Type B pancreatic cell (in vitro differentiated cells): ENCODE data around the gene SNX5. TPM values are rescaled to one million over a fixed set of nuclear protein-coding genes. Genes with fewer than 3 reads are reported as not detected.

ENCODE experiments used
- DNase-seq: peaks from one replicate; pipeline ENCODE4 v3.0.0; 2021; ENCODE audit warnings: mixed read lengths; ENCODE audit not compliant: unreplicated experiment; ENCODE audit errors: extremely low spot score
- H3K27ac Mint-ChIP-seq: 2 replicates; pipeline ENCODE4 v1.8.0; 2021; ENCODE audit warnings: mild to moderate bottlenecking, mixed read lengths
- H3K27me3 Mint-ChIP-seq: 2 replicates; pipeline ENCODE4 v1.8.0; 2021; ENCODE audit warnings: mixed read lengths
- H3K36me3 Mint-ChIP-seq: 2 replicates; pipeline ENCODE4 v1.8.0; 2021; ENCODE audit warnings: mixed read lengths
- H3K4me1 Mint-ChIP-seq: one replicate; pipeline ENCODE4 v1.8.0; 2021; ENCODE audit warnings: mixed read lengths; ENCODE audit not compliant: unreplicated experiment
- H3K4me3 Mint-ChIP-seq: 2 replicates; pipeline ENCODE4 v1.8.0; 2021; ENCODE audit warnings: mild to moderate bottlenecking, mixed read lengths
- H3K9me3 Mint-ChIP-seq: 2 replicates; pipeline ENCODE4 v1.8.0; 2021; ENCODE audit warnings: mixed read lengths
- CTCF ChIP-seq: fragments of 200-600 bp; sonication (generic); conservative IDR thresholded peaks from 2 replicates; pipeline ENCODE4 v1.5.0; 2021; ENCODE audit warnings: antibody characterized with exemption, mild to moderate bottlenecking
- total RNA-seq: library from RNA; stranded (reverse); gene quantifications from 2 replicates; pipeline ENCODE4 v1.2.1, GENCODE V29; 2021; ENCODE audit warnings: low replicate concordance

Gene SNX5
- total RNA-seq, 1 donor from 2014 or later = 115 TPM

- H3K27me3 Mint-ChIP-seq = peaks cover 5% of the 10 kb centered on the region
- TF ChIP-seq CTCF = no peak
- peaks cover 4% of the 10 kb centered on the region for H3K36me3 Mint-ChIP-seq
- no peaks in the 10 kb centered on the region for H3K9me3 Mint-ChIP-seq
- H3K27ac Mint-ChIP-seq = peak overlapping the region; percentile 56
- no peak for DNase-seq
- H3K4me1 Mint-ChIP-seq = peaks cover 22% of the 10 kb centered on the region
- H3K4me3 Mint-ChIP-seq = peak overlapping the region; percentile 45
Measured at GRCh38 chr20:17928211-17928611, 40.4 kb downstream of the SNX5 start.

GRCh38 chr20:17925940-17926300 lies 42.7 kb downstream of the SNX5 start:
- no peaks in the 10 kb centered on the region for H3K9me3 Mint-ChIP-seq
- H3K27me3 Mint-ChIP-seq = peaks cover 5% of the 10 kb centered on the region
- DNase-seq = no peak
- no peaks in the 10 kb centered on the region for H3K36me3 Mint-ChIP-seq
- no peak overlapping the region for H3K4me3 Mint-ChIP-seq
- no peak for TF ChIP-seq CTCF
- no peak overlapping the region for H3K27ac Mint-ChIP-seq
- peaks cover 22% of the 10 kb centered on the region for H3K4me1 Mint-ChIP-seq

GRCh38 chr20:17925141-17925939 lies 43.3 kb downstream of the SNX5 start:
- Mint-ChIP-seq H3K27ac (no peak overlapping the region), H3K4me3 (no peak overlapping the region), H3K27me3 (peaks cover 5% of the 10 kb centered on the region), H3K9me3 (no peaks in the 10 kb centered on the region), H3K36me3 (no peaks in the 10 kb centered on the region), H3K4me1 (peaks cover 22% of the 10 kb centered on the region)
- DNase-seq = no peak
- TF ChIP-seq CTCF = no peak

GRCh38 chr20:17921774-17922173 lies 46.8 kb downstream of the SNX5 start:
- Mint-ChIP-seq H3K9me3 (no peaks in the 10 kb centered on the region), H3K27ac (no peak overlapping the region), H3K27me3 (peaks cover 5% of the 10 kb centered on the region), H3K36me3 (no peaks in the 10 kb centered on the region), H3K4me3 (no peak overlapping the region), H3K4me1 (peaks cover 11% of the 10 kb centered on the region)
- no peak for TF ChIP-seq CTCF
- DNase-seq = no peak

- Mint-ChIP-seq H3K27me3 (peaks cover 2% of the 10 kb centered on the region), H3K27ac (no peak overlapping the region), H3K4me3 (no peak overlapping the region), H3K36me3 (no peaks in the 10 kb centered on the region), H3K4me1 (no peaks in the 10 kb centered on the region), H3K9me3 (no peaks in the 10 kb centered on the region)
- no peak for DNase-seq
- TF ChIP-seq CTCF = no peak
Measured at GRCh38 chr20:17919149-17919548, 49.4 kb downstream of the SNX5 start.
